Measurements from ENCODE around the gene SMYD4. TPM values are rescaled to one million over a fixed set of nuclear protein-coding genes. Genes with fewer than 3 reads are reported as not detected.
"Not testable (repeated sequence)": the region's sequence is repeated elsewhere in the genome, so short reads cannot be mapped to it uniquely, and the experiment has no call there.

Gene SMYD4
- total RNA-seq, 1 donor from 2014 or later: 10.6 TPM

GRCh38 chr17:1783271-1783670 lies 46.4 kb downstream of the SMYD4 start:
- DNase-seq (ENCODE audit: low read depth, low spot score): no peak

DNA sequence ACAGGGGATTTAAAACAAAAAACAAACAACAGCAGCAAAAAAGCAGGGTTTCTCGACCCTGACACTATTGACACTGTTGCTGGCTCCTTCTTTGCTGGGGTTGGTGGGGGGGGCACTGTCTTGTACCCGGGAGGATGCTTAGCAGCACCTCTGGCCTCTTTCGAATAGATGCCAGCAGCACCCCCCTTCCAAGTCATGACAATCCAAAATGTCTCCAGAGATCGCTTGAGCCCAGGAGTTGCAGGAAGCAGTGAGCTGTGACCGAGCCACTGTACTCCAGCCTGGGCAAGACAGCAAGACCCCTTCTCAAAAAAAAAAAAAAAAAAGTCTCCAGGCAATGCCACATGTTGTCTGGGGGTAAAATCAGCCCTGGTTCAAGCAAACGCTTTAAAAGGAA lies 47.5 kb downstream of the SMYD4 start:
- no peak for DNase-seq (ENCODE audit: low read depth, low spot score)

DNA sequence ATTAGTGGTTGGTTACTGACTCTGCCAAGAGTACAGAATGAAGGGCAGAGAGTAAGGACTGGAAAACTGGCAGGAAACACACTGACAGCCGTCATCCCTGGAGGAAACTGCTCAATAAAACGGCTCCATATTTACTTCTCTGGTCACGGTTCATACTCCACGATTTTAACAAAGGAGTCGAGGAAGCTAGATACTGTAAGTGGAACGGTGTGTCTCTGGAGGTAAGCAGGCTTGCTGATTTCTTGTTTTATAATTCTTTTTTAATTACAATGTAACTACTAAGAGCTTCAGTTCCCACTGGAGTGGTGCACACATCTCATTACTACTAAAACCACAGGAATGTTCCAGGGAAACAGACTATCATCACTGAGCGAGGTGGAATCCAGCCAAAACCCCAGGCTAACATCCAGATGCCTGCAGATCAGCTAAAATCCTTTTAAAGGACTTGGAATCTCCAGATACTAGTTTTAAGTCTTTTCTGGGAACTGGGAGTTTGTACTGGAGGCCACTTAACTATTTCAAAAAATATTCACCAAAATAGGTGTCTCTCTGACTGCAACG lies 50.1 kb downstream of the SMYD4 start:
- peak; percentile 57 for DNase-seq (ENCODE audit: low read depth, low spot score)

- DNase-seq (ENCODE audit: low read depth, low spot score): no peak
Observed at GRCh38 chr17:1776857-1777256, 52.8 kb downstream of the SMYD4 start.

- no peak for DNase-seq (ENCODE audit: low read depth, low spot score)
Observed at GRCh38 chr17:1776328-1776727, 53.4 kb downstream of the SMYD4 start.

- no peak for DNase-seq (ENCODE audit: low read depth, low spot score)
Observed at GRCh38 chr17:1774390-1775176, 55.1 kb downstream of the SMYD4 start.

- DNase-seq (ENCODE audit: low read depth, low spot score): no peak
Observed at GRCh38 chr17:1773696-1774181, 56.0 kb downstream of the SMYD4 start.

GRCh38 chr17:1773000-1773695 lies 56.6 kb downstream of the SMYD4 start:
- DNase-seq (ENCODE audit: low read depth, low spot score): not testable (repeated sequence)

DNA sequence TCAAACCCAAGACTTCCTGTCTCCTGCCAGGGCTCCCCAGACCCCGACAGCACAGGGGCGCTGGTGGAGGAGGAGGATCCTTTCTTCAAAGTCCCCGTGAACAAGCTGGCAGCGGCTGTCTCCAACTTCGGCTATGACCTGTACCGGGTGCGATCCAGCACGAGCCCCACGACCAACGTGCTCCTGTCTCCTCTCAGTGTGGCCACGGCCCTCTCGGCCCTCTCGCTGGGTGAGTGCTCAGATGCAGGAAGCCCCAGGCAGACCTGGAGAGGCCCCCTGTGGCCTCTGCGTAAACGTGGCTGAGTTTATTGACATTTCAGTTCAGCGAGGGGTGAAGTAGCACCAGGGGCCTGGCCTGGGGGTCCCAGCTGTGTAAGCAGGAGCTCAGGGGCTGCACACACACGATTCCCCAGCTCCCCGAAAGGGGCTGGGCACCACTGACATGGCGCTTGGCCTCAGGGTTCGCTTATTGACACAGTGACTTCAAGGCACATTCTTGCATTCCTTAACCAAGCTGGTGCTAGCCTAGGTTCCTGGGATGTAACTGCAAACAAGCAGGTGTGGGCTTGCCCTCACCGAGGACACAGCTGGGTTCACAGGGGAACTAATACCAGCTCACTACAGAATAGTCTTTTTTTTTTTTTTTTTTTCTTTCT lies 59.8 kb downstream of the SMYD4 start:
- DNase-seq (ENCODE audit: low read depth, low spot score): no peak

- no peak for DNase-seq (ENCODE audit: low read depth, low spot score)
Observed at GRCh38 chr17:1767358-1767757, 62.3 kb downstream of the SMYD4 start.

GRCh38 chr17:1766382-1767135 lies 63.1 kb downstream of the SMYD4 start:
- DNase-seq (ENCODE audit: low read depth, low spot score): no peak

- DNase-seq (ENCODE audit: low read depth, low spot score): no peak
Observed at GRCh38 chr17:1765576-1765975, 64.1 kb downstream of the SMYD4 start.

DNA sequence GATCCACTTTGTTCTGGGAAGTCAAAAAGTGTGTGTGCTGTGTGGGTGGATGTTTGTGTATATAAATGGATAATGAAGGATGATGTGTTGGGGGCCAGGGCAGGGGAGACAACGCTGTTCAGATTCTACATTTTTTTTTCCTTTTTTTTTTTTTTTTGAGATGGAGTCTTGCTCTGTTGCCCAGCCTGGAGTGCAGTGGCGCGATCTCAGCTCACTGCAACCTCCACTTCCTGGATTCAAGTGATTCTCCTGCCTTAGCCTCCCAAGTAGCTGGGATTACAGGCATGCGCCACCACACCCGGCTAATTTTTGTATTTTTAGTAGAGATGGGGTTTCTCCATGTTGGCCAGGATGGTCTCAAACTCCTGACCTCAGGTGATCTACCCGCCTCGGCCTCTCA lies 65.0 kb downstream of the SMYD4 start:
- DNase-seq (ENCODE audit: low read depth, low spot score): not testable (repeated sequence)

- DNase-seq (ENCODE audit: low read depth, low spot score): peak; percentile 41
Observed at GRCh38 chr17:1764284-1764683, 65.4 kb downstream of the SMYD4 start.

DNA sequence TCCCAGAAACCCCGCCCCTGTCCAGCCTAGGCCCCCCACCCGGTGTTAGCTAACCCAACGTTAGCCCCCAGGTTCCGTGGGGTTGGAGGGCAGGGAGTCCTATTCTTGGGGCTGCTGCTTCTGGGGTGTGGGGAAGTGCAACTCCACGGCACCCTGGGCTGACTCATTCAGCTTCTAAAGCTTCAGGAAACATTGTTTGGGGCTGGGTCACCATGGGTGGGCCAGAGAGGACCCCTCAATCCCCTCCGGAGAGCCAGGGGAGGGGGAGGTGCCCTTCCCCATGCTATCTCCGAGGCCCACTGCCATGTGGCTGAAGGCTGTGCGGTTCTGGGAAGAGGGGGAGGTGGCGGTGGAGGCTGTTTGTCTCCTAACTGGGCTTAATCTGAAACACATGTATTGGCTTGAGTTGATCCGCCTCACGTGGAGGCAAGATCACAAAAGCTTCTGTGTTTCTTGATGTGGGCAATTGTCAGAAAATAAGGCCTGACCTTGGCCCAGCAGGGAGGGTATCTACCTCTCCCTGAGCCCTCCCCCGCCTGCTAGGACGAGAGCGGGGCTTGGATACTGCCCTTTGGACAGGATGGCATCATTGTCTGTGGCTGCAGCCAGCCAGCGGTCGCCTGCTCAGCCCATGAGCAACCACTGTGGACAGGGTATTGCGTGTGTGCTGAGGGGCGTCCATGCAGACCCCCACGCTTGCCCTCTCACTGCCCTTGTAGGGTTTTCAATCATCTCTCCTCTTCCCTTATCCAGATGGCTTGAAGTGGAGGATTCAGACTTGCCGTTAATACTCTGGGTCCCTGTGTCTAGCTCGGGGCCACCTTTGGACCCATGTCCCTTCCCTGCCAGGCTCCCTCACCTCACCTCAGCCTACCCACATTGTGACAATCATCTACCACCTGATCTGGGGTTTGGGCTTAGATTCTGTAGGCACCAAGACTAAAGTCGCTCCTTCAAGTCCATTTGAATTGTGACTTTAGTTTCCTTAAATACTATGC lies 66.5 kb downstream of the SMYD4 start:
- no peak for DNase-seq (ENCODE audit: low read depth, low spot score)

GRCh38 chr17:1762233-1762900 lies 67.3 kb downstream of the SMYD4 start:
- DNase-seq (ENCODE audit: low read depth, low spot score): no peak

- no peak for DNase-seq (ENCODE audit: low read depth, low spot score)
Observed at GRCh38 chr17:1759529-1759928, 70.2 kb downstream of the SMYD4 start.

DNA sequence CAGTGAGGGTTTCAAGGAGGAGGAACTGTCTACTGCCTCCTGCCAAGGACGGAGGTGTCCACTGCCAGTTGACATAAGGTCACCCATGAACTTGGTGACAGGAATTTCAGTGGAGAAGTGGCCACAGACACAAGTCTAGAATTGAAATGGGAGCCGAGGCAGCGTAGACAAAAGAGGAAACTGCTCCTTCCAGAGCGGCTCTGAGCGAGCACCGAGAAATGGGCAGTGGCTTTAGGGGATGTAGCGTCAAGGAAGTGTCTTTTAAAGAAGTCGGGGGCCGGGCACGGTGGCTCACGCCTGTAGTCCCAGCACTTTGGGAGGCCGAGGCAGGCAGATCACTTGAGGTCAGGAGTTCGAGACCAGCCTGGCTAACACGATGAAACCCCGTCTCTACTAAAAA lies 70.9 kb downstream of the SMYD4 start:
- DNase-seq (ENCODE audit: low read depth, low spot score): no peak

- DNase-seq (ENCODE audit: low read depth, low spot score): no peak
Observed at GRCh38 chr17:1755827-1756262, 73.9 kb downstream of the SMYD4 start.

All from pulmonary artery endothelial cell (primary cell).